HepG2 (cell line): ENCODE measurements around the gene TLR9. TPM values are rescaled to one million over a fixed set of nuclear protein-coding genes. Genes with fewer than 3 reads are reported as not detected.

Experiments
- MEIS2 ChIP-seq: sonication (generic); formaldehyde crosslinking; IDR thresholded peaks from 2 replicates; pipeline ENCODE4 v1.9.0; 2021; ENCODE audit warnings: mild to moderate bottlenecking, missing genetic modification reagents
- SPEN ChIP-seq: sonication (generic); formaldehyde crosslinking; IDR thresholded peaks from 2 replicates; pipeline ENCODE4 v1.5.1; 2020; ENCODE audit warnings: low read depth, mild to moderate bottlenecking, missing genetic modification reagents
- ZNF281 ChIP-seq: sonication (generic); formaldehyde crosslinking; IDR thresholded peaks from 2 replicates; pipeline ENCODE4 v1.4.0; 2020; ENCODE audit warnings: missing genetic modification reagents, borderline replicate concordance
- ZNF782 ChIP-seq: sonication (generic); formaldehyde crosslinking; IDR thresholded peaks from 2 replicates; pipeline ENCODE4 v1.4.0; 2020; ENCODE audit warnings: missing genetic modification reagents, mild to moderate bottlenecking, borderline replicate concordance
- ZNF816 ChIP-seq: sonication (generic); formaldehyde crosslinking; IDR thresholded peaks from 2 replicates; pipeline ENCODE4 v1.8.0; 2022; ENCODE audit warnings: missing genetic modification reagents, mild to moderate bottlenecking, borderline replicate concordance
- polyA plus RNA-seq, 8 experiments: library from polyadenylated mRNA; depleted of rRNA in 3 of 8; stranded (reverse) in 7 of 8; unstranded in 1 of 8; fragments of >200 nt; fragmentation: Illumina TruSeq in 4 of 8; extraction: Trizol in 4 of 8; gene quantifications; 2 replicates each; pipeline versions ENCODE4 v1.2.1 to v1.2.3, GENCODE V29; 2011 to 2016; ENCODE audit warnings: low read depth in 4 of 8, missing spikeins in 1 of 8, mixed read lengths in 1 of 8; ENCODE audit not compliant: insufficient read depth in 1 of 8
- total RNA-seq, 5 experiments: library from RNA; depleted of rRNA; stranded (reverse); fragments of >200 nt; fragmentation: Illumina TruSeq; extraction: Trizol; gene quantifications; 2 replicates each; pipeline ENCODE4 v1.2.3, GENCODE V29; 2016; ENCODE audit warnings: low read depth in 1 of 5
- TF ChIP-seq, protein P1 (sequence below): IDR thresholded peaks from 2 replicates; pipeline ENCODE4 v1.6.1; 2016

Gene TLR9
- total and polyA plus RNA-seq, 2 of the 13 experiments (the other 11 are each of a cell fraction or from before 2014, with no cell fraction given): not detected

- TF ChIP-seq MEIS2 (CRISPR knock-in tag): peak; percentile 90; the same call in 1 of the 2 replicates
- peak; percentile 44; the same call in 1 of the 2 replicates for TF ChIP-seq SPEN (CRISPR knock-in tag)
- peak; percentile 30; the same call in 1 of the 2 replicates for TF ChIP-seq ZNF281 (CRISPR knock-in tag)
- no peak; the same call in 1 of the 2 replicates for TF ChIP-seq ZNF816 (CRISPR knock-in tag)
- TF ChIP-seq, protein P1, sequence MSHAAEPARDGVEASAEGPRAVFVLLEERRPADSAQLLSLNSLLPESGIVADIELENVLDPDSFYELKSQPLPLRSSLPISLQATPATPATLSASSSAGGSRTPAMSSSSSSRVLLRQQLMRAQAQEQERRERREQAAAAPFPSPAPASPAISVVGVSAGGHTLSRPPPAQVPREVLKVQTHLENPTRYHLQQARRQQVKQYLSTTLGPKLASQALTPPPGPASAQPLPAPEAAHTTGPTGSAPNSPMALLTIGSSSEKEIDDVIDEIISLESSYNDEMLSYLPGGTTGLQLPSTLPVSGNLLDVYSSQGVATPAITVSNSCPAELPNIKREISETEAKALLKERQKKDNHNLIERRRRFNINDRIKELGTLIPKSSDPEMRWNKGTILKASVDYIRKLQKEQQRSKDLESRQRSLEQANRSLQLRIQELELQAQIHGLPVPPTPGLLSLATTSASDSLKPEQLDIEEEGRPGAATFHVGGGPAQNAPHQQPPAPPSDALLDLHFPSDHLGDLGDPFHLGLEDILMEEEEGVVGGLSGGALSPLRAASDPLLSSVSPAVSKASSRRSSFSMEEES (CRISPR knock-in tag): 0 out of 2 replicates have a peak, but pooled peaks have one; percentile 23
- peak; percentile 34; the same call in 1 of the 2 replicates for TF ChIP-seq ZNF782
These were observed 20.1 kb upstream of the TLR9 start, which contains the start of gene PPM1M (continued) for GRCh38 chr3:52245322-52246263.
